Right atrium auricular region (tissue), 2 donors: ENCODE measurements around the gene PROX2. TPM values are rescaled to one million over a fixed set of nuclear protein-coding genes. Genes with fewer than 3 reads are reported as not detected.
A peak's percentile ranks its signal among the peaks of the same experiment; 100 is the strongest.

Experiments
- DNase-seq: peaks from one replicate; pipeline ENCODE4 v3.0.0-alpha.2; 2019; ENCODE audit warnings: low spot score
- H3K27ac ChIP-seq, 2 donors: fragments of 200-600 bp; sonication (generic); 1 replicate in 1 of 2; 2 replicates in 1 of 2; pipeline ENCODE4 v1.5.1; 2016 to 2019
- H3K27me3 ChIP-seq, 2 donors: fragments of 200-600 bp; sonication (generic); one replicate each; pipeline versions ENCODE4 v1.5.1 to v1.6.0; 2017 to 2019
- H3K36me3 ChIP-seq: fragments of 200-600 bp; sonication (generic); one replicate; pipeline ENCODE4 v1.5.1; 2016
- H3K4me1 ChIP-seq, 2 donors: fragments of 200-600 bp; sonication (generic); one replicate each; pipeline versions ENCODE4 v1.5.1 to v1.6.0; 2017 to 2019
- H3K4me3 ChIP-seq, 2 donors: fragments of 200-600 bp; sonication (generic); 1 replicate in 1 of 2; 2 replicates in 1 of 2; pipeline ENCODE4 v1.5.1; 2017 to 2019; ENCODE audit warnings: mild to moderate bottlenecking in 1 of 2, moderate library complexity in 1 of 2
- H3K9me3 ChIP-seq, 2 donors: fragments of 200-600 bp; sonication (generic); one replicate each; pipeline ENCODE4 v1.5.1; 2019
- CTCF ChIP-seq, 2 donors: fragments of 200-600 bp; sonication (generic); IDR thresholded peaks; one replicate each; pipeline ENCODE4 v1.5.1; 2019; ENCODE audit warnings: antibody characterized with exemption in 2 of 2
- total RNA-seq, 2 donors: library from RNA; depleted of rRNA; stranded (reverse); fragments of >200 nt; gene quantifications; one replicate each; pipeline ENCODE4 v1.1.0, GENCODE V29; 2016

The PROX2 gene
- total RNA-seq, 2 donors from 2014 or later: not detected

GRCh38 chr14:74890262-74890661 is 14.3 kb upstream of the PROX2 start:
- Histone ChIP-seq H3K36me3 (peaks cover 60% of the 10 kb centered on the region), H3K27ac (no peak overlapping the region), H3K9me3 (no peaks in the 10 kb centered on the region), H3K4me1 (peaks cover 0 to 31% of the 10 kb centered on the region in 2 donors), H3K27me3 (no peaks in the 10 kb centered on the region), H3K4me3 (no peak overlapping the region)
- no peak for DNase-seq
- TF ChIP-seq CTCF (IDR thresholded peaks at IDR 0.05): no peak

- H3K4me1 ChIP-seq: peaks cover 0 to 49% of the 10 kb centered on the region in 2 donors
- TF ChIP-seq CTCF (IDR thresholded peaks at IDR 0.05): no peak
- no peaks in the 10 kb centered on the region for H3K9me3 ChIP-seq
- H3K36me3 ChIP-seq: peaks cover 42% of the 10 kb centered on the region
- no peak for DNase-seq
- H3K4me3 ChIP-seq: no peak overlapping the region
- no peaks in the 10 kb centered on the region for H3K27me3 ChIP-seq
- no peak overlapping the region for H3K27ac ChIP-seq
These were observed 12.5 kb upstream of the PROX2 start for GRCh38 chr14:74888164-74889158.

GRCh38 chr14:74886001-74886400 is 10.1 kb upstream of the PROX2 start:
- DNase-seq: no peak
- H3K4me3 ChIP-seq: no peak overlapping the region
- TF ChIP-seq CTCF (IDR thresholded peaks at IDR 0.05): no peak
- H3K9me3 ChIP-seq: no peaks in the 10 kb centered on the region
- H3K27me3 ChIP-seq: no peaks in the 10 kb centered on the region
- peaks cover 0 to 64% of the 10 kb centered on the region in 2 donors for H3K4me1 ChIP-seq
- H3K27ac ChIP-seq: peak overlapping the region; percentile 1 to 27
- peaks cover 17% of the 10 kb centered on the region for H3K36me3 ChIP-seq

- Histone ChIP-seq H3K4me1 (peaks cover 0 to 52% of the 10 kb centered on the region in 2 donors), H3K9me3 (no peaks in the 10 kb centered on the region), H3K36me3 (no peaks in the 10 kb centered on the region), H3K27me3 (no peaks in the 10 kb centered on the region), H3K27ac (peak overlapping the region; percentile 89 to 93), H3K4me3 (peak overlapping the region; percentile 81 to 90)
- TF ChIP-seq CTCF (IDR thresholded peaks at IDR 0.05): no peak
- no peak for DNase-seq
These were observed 6.4 kb upstream of the PROX2 start for GRCh38 chr14:74882103-74882920.

- H3K4me1 ChIP-seq: peaks cover 0 to 47% of the 10 kb centered on the region in 2 donors
- peak; percentile 85 for DNase-seq
- no peak for TF ChIP-seq CTCF (IDR thresholded peaks at IDR 0.05)
- no peaks in the 10 kb centered on the region for H3K36me3 ChIP-seq
- H3K27ac ChIP-seq: peak within 1 kb of the TSS; percentile 89 to 93
- no peaks in the 10 kb centered on the region for H3K27me3 ChIP-seq
- H3K9me3 ChIP-seq: no peaks in the 10 kb centered on the region
- peak within 1 kb of the TSS; percentile 81 to 90 for H3K4me3 ChIP-seq
These were observed 5.6 kb upstream of the PROX2 start, which contains the start of gene DLST for GRCh38 chr14:74881431-74882102. Gene DLST, plus strand, starts transcription at chr14:74881916. Its CDS starts 38 bp downstream, at chr14:74881954.
